Skeletal muscle tissue (tissue), 4 donors: Measurements from ENCODE around the gene CCDC85A. TPM values are rescaled to one million over a fixed set of nuclear protein-coding genes. Genes with fewer than 3 reads are reported as not detected.
A peak's percentile ranks its signal among the peaks of the same experiment; 100 is the strongest.

Experiments
- H3K27ac ChIP-seq: one replicate; pipeline ENCODE4 v1.7.0; 2013; ENCODE audit warnings: mild to moderate bottlenecking, low read depth, low read length, inconsistent platforms
- H3K27me3 ChIP-seq, 3 donors: one replicate each; pipeline ENCODE4 v1.7.0; 2013; ENCODE audit warnings: low read length in 3 of 3; ENCODE audit not compliant: control insufficient read depth in 3 of 3, insufficient read depth in 3 of 3
- H3K36me3 ChIP-seq, 3 donors: one replicate each; pipeline ENCODE4 v1.7.0; 2013; ENCODE audit warnings: low read length in 3 of 3; ENCODE audit not compliant: control insufficient read depth in 3 of 3, insufficient read depth in 3 of 3
- H3K4me1 ChIP-seq, 3 donors: one replicate each; pipeline ENCODE4 v1.7.0; 2013; ENCODE audit warnings: low read length in 3 of 3, mild to moderate bottlenecking in 3 of 3; ENCODE audit not compliant: control insufficient read depth in 3 of 3, insufficient read depth in 3 of 3
- H3K4me3 ChIP-seq, 3 donors: one replicate each; pipeline ENCODE4 v1.7.0; 2013; ENCODE audit warnings: low read length in 3 of 3
- H3K9ac ChIP-seq, 3 donors: one replicate each; pipeline ENCODE4 v1.7.0; 2013; ENCODE audit warnings: low read length in 3 of 3, mild to moderate bottlenecking in 3 of 3, moderate library complexity in 2 of 3, low read depth in 1 of 3
- H3K9me3 ChIP-seq, 3 donors: one replicate each; pipeline ENCODE4 v1.7.0; 2013; ENCODE audit warnings: low read length in 3 of 3; ENCODE audit not compliant: control insufficient read depth in 3 of 3
- total RNA-seq: library from RNA; depleted of rRNA; stranded (reverse); fragments of >200 nt; gene quantifications from one replicate; pipeline ENCODE4 v1.2.3, GENCODE V29; 2014
- donor health status: Osteomylitis.

Gene CCDC85A
- total RNA-seq, 1 donor from 2014 or later: 4.7 TPM

DNA sequence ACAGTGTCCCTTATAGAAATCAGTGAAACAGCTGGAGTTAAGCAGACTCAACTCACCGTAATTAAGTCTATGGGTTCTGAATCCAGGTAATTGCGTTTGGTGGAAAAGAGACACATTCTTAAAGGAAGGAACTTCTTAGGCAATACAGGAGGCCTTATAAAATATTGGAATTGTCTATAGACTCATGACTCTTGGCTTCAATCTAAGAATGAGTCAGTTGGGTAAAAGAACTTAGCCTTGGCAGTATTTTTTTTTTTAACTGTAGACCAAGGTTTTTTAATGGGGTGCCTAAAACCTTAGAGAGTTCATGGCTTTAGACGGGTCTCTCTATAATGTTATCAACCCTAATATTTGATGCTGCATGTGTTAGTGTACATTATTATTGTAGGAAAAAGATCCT is 47.6 kb downstream of the CCDC85A start:
- Histone ChIP-seq H3K36me3 (no peaks in the 10 kb centered on the region), H3K9ac (no peak overlapping the region), H3K4me1 (no peaks in the 10 kb centered on the region), H3K4me3 (no peak overlapping the region), H3K27me3 (no peaks in the 10 kb centered on the region), H3K27ac (no peak overlapping the region), H3K9me3 (no peaks in the 10 kb centered on the region)

DNA sequence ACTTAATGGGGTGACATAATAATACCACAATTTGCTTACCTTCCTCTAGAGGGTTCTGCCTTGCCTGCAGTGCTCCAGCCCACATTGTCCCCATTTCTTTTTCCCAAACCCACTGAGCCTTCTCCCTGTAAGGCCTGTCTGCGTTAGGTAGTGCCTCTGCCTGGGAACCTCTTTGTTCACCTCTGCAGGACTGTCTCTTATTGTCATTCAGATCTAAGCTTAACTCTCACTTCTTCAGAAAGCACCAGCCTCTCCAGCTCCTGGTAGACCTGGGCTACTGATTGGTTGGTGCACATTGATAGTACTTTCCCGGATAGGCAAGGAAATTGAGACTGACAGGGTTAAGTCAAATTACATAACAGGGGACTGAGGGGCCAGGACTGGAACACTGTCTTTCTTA is 49.1 kb downstream of the CCDC85A start:
- H3K9ac ChIP-seq: no peak overlapping the region
- no peaks in the 10 kb centered on the region for H3K27me3 ChIP-seq
- no peak overlapping the region for H3K4me3 ChIP-seq
- H3K27ac ChIP-seq: no peak overlapping the region
- no peaks in the 10 kb centered on the region for H3K9me3 ChIP-seq
- H3K36me3 ChIP-seq: no peaks in the 10 kb centered on the region
- no peaks in the 10 kb centered on the region for H3K4me1 ChIP-seq

DNA sequence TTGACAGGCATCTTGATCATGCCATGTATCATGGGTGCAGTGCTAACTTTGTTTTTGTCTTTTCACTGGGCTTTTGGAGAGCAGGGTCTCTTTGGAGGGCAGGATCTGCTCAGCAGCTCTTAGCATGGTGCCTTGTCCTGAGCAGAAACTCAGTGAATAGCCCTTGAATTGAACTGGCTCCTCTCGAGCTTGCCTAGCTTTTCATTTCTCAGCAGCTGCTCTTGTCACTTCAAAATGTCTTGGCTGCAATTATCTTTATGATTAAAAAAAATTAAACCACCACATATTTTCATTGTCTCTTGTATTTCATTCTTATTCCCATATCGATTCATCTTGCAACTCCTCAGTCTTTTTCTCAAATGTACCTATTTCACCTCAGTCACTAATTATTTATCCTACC is 50.5 kb downstream of the CCDC85A start:
- Histone ChIP-seq H3K9ac (no peak overlapping the region), H3K4me3 (no peak overlapping the region), H3K36me3 (no peaks in the 10 kb centered on the region)

DNA sequence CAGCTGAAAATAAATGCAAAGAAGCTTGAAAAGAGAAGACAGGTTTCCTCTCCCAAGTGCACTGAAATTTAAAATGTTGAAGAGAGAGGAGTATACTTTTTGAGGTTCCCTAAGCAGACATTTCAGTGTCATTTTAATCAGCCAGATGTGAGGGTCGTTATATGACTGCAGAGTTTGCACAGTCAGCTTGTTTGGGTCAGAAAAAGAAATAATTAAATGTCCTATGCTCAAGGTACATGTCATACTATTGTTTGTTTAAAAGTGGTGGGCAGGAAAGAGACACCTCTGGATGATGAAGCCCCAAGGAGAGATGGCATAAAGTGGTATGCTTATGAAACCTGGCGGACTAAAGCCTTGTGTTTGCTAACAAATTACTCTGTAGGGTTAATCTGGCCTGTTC is 55.2 kb downstream of the CCDC85A start:
- Histone ChIP-seq H3K27ac (no peak overlapping the region), H3K9me3 (peaks cover 0 to 2% (median 0%) of the 10 kb centered on the region in 3 donors), H3K36me3 (no peaks in the 10 kb centered on the region), H3K9ac (no peak overlapping the region), H3K4me3 (no peak overlapping the region), H3K4me1 (no peaks in the 10 kb centered on the region), H3K27me3 (no peaks in the 10 kb centered on the region)

More for the DNA sequence above, 50.5 kb downstream of the CCDC85A start:
- no peak overlapping the region for H3K27ac ChIP-seq
- no peaks in the 10 kb centered on the region for H3K4me1 ChIP-seq
- no peaks in the 10 kb centered on the region for H3K9me3 ChIP-seq
- H3K27me3 ChIP-seq: no peaks in the 10 kb centered on the region

DNA sequence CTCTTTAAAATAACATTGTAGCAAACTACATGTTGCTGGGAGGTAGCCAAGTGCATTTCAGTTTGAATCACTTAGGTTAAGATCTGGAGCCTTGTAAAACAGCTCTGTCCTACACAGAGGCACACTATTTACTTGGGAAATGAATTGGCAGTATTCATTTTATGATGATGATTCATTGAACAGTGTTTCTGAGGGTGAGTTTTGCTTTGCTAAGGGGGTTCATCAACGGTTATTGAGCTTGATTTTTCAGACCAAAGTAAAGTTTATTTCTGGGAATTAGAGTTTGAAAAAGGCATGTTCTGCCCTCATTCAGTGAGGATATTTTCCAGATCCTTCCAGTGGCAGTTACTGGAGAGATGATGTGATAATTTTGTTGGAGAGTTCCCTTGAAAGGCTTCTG is 55.6 kb downstream of the CCDC85A start:
- no peaks in the 10 kb centered on the region for H3K4me1 ChIP-seq
- no peaks in the 10 kb centered on the region for H3K36me3 ChIP-seq
- no peak overlapping the region for H3K27ac ChIP-seq

DNA sequence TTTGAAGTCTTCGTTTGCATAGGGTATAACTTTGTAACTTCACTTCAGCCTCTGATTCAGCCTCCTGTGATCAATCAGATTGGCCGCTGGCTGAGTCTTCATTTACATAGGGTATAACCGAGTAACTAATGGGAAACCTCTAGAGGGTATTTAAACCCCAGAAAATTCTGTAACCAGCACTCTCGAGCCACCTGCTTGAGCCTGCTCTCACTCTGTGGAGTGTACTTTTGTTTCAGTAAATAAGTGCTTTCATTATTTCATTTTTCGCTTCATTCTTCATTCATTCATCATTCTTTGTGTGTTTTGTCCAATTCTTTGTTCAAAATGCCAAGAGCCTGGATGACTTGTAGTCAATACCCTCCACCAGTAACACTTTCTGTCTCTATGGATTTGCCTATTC is 56.4 kb downstream of the CCDC85A start:
- Histone ChIP-seq H3K4me1 (no peaks in the 10 kb centered on the region), H3K4me3 (no peak overlapping the region), H3K36me3 (no peaks in the 10 kb centered on the region), H3K9me3 (peaks cover 0 to 2% (median 0%) of the 10 kb centered on the region in 3 donors), H3K27ac (no peak overlapping the region), H3K27me3 (no peaks in the 10 kb centered on the region), H3K9ac (no peak overlapping the region)

More for the DNA sequence above, 55.6 kb downstream of the CCDC85A start:
- Histone ChIP-seq H3K4me3 (no peak overlapping the region), H3K9me3 (peaks cover 0 to 2% (median 0%) of the 10 kb centered on the region in 3 donors), H3K9ac (no peak overlapping the region), H3K27me3 (no peaks in the 10 kb centered on the region)

DNA sequence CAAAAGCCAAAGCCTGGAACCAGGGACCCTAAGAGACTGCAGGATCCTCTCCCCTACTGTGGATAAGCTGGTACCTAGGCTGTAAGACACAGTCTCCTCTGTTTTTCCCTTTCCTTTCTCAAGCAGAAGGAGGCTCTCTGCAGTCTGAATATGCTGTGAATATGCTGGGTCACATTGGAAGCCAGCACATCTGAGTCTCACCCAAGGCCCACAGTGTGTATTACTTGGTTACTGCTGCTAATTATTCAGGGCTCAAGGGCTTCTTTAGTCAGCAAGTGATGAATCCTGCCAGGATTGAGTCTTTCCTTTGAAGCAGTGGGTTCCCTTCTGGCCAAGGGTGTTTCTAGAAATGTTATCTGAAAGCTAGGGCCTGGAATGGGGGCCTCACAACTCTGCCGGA is 60.7 kb downstream of the CCDC85A start:
- Histone ChIP-seq H3K4me1 (peaks cover 4 to 10% (median 7%) of the 10 kb centered on the region in 3 donors), H3K9me3 (peaks cover 0 to 2% (median 0%) of the 10 kb centered on the region in 3 donors), H3K27me3 (no peaks in the 10 kb centered on the region), H3K4me3 (no peak overlapping the region), H3K9ac (no peak overlapping the region), H3K27ac (no peak overlapping the region), H3K36me3 (no peaks in the 10 kb centered on the region)

DNA sequence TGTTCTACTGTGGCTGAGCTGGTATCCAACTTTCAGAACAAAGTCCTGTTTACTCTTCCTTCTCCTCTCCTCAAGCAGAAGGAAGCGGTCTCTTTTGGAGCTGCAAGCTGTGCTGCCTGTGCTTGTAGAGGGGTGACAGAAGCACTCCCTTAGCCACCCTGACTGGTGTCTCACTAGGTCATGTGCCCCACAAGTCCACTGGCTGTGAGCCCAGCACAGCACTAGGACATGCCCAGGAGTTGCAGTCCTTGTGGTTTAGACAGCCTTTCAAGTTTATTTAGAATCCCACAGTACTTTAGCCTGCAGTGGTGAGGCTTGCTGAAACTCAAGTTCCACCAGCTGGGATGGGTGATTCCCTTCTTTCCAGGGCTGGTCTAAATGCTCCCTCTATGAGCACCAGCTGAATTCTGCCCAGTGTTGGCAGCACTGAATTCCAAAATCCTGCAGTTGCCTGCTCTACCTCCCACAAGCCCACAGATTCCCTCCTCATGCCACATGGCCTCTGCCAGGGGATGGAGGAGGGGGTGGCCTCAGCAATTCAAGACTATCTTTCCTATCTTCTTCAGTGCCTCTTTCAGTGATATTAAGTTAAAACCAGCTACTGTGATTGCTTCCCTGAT is 61.2 kb downstream of the CCDC85A start:
- Histone ChIP-seq H3K36me3 (no peaks in the 10 kb centered on the region), H3K4me1 (peaks cover 9 to 11% (median 11%) of the 10 kb centered on the region in 3 donors), H3K27me3 (no peaks in the 10 kb centered on the region), H3K27ac (no peak overlapping the region), H3K9ac (no peak overlapping the region), H3K9me3 (peaks cover 0 to 2% (median 0%) of the 10 kb centered on the region in 3 donors), H3K4me3 (no peak overlapping the region)

DNA sequence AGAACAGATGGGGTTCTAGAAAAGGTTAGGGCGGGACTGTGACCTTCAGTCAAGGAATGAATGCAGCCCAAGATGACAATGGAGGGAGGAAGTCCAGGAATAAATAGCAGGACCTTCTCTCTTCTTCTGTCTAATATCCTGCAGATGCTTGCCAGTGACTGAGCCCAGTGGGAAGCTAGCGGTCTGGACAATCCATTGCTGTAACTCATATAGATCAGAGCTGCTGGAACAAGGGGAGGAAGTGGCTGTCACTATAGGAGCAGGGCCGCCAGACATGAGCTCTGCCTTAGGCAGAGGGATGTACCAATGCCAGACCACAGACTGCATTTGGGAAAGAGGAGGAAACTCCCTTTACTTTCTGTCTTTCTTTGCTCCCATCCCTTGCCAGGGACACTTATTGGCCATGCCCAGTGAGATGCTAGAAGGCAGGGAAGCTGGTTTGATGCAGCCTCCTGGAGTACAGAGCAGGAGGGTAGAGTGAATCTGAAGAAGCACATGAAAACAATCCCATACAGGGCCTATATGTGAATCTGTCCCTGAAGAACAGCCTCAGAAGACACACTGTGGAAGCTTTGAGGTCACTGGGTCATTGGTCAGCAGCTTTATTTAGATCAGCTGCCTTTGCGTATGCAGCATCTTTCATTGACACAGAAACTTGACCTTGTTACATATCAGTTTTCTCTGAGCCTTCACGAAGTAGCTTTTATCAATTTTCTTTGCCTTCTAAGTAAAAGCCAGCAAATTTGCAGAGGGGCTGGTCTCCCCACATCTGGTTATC is 65.4 kb downstream of the CCDC85A start:
- Histone ChIP-seq H3K36me3 (no peaks in the 10 kb centered on the region), H3K27ac (peak overlapping the region; percentile 40), H3K27me3 (no peaks in the 10 kb centered on the region), H3K9ac (no peak overlapping the region), H3K9me3 (no peaks in the 10 kb centered on the region), H3K4me3 (no peak overlapping the region), H3K4me1 (peaks cover 10 to 11% (median 11%) of the 10 kb centered on the region in 3 donors)

DNA sequence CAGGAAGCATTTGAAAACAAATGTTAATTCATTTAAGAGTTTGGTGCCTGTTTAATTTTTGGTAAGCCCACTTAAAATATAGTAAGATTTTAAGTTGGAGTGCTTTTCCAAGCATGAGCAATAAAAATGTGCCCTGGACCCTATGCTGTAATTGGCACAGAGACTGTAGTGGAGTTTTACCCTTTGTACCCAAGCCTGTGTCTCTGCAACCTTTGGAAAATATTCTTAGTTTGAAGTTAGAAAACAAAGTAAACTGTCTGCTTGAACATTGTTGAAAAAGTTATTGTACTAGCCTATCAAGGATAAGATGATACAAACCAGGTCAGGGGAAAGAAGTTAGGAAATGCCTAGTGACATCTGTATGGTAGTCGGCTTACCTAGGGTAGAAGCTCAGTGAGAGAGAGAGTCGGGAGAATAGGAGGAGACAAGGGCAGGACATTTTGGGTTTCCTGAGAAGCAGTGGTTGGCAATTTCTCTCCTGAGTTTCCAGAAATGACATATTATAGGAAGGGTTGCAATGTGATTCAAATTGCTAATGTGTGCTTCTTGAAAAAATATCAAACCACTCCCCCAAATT is 66.5 kb downstream of the CCDC85A start:
- Histone ChIP-seq H3K9me3 (no peaks in the 10 kb centered on the region), H3K9ac (no peak overlapping the region)

More for the DNA sequence above, 66.5 kb downstream of the CCDC85A start:
- H3K27ac ChIP-seq: no peak overlapping the region
- peaks cover 10 to 11% (median 11%) of the 10 kb centered on the region in 3 donors for H3K4me1 ChIP-seq
- no peaks in the 10 kb centered on the region for H3K27me3 ChIP-seq
- no peaks in the 10 kb centered on the region for H3K36me3 ChIP-seq
- H3K4me3 ChIP-seq: no peak overlapping the region
